ENCODE measurements around the gene IFNW1.

The IFNW1 gene

GRCh38 chr9:21104787-21105186 lies 36.8 kb downstream of the IFNW1 start:
- DNase-seq: no peak

- no peak for DNase-seq
Measured at GRCh38 chr9:21102305-21102704, 39.3 kb downstream of the IFNW1 start.

DNA sequence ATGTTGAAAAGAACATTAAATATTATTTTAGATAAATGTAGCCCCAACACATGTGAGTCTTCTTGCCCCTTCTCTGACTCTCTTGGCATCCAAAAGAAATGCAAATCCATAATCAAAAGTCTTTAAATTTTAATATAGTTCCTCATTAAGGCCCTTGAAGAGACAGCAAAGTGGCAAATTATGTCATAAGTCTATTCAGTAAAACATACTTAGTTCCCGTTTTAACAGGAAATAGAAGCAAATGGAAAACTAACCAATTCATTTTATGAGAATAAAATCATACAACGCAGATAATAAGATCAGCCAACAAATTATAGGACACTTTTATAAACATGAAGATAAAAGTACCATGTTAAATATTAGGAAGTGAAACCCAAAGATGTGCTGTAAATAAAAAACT lies 43.8 kb downstream of the IFNW1 start:
- no peak for DNase-seq

DNA sequence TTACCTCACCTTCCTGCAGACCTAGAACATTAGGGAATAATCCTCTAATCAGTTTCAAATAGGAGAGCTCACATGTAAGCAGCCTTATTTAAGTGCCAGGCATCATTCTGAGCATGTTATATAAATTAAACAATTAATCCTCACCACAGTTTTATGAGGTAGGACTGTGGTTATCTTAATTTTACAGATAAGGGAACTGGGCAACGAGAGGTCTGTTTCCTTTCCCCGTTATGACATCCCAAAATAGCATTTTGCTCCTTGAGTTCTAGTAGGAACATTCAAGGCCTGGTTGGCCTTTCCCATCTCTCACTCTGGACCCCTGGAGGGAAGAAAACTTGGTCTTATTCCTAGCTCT lies 44.8 kb downstream of the IFNW1 start:
- DNase-seq: no peak

DNA sequence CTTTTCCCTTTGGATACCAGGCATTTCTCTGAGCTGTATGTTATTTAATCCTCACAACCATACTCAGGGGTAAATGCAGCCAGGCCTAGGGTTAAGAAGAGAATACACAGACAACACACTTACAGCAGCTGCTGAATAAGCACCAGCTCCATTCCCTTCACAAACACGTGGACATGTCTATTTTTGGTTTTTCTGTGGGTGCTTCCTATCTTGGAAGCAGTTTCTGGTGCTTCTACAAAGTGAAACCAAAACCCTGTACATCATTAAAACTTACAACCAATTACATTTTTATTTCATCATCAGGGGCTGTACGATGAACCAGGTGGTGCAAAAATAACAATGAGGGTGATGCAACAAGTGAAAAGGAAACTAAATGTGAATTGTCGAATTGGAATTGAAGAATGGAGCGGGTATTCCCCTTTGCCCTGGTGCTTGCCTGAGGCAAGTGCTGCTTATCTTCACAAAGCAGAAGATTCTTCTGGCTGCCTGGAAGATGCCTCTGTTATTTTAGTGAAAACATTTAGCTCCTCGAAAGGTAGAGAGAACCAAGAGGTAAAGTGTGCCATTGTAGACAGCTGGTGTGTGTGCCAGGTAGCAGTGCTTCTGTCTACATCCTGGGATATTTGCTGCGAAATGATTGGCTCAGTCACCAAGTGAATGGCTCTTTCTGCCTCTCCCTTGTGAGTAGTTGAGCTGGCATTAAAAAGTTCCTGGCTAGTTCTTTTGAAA lies 45.3 kb downstream of the IFNW1 start:
- DNase-seq: peak; percentile 38

- no peak for DNase-seq
Measured at GRCh38 chr9:21095561-21095960, 46.1 kb downstream of the IFNW1 start.
